ENCODE results near the gene ZBBX.

- TF ChIP-seq CTCF (conservative IDR thresholded peaks at IDR 0.05; ENCODE audit: low read length) = no peak
- no peak for TF ChIP-seq EZH2phosphoT487 (IDR thresholded peaks at IDR 0.05; ENCODE audit: borderline replicate concordance)
These were observed 17.7 kb upstream of the ZBBX start for GRCh38 chr3:167397826-167398225.
